SK-N-MC (cell line): Measurements from ENCODE around the gene PLA2G4D.

Experiments used
- EZH2 ChIP-seq: fragments of 200-600 bp; sonication (generic); IDR thresholded peaks from one replicate; pipeline ENCODE4 v1.6.1; 2017; ENCODE audit warnings: antibody characterized with exemption
- FOXP2 ChIP-seq: optimal IDR thresholded peaks from 2 replicates; pipeline ENCODE3; 2011; ENCODE audit warnings: mild to moderate bottlenecking, moderate library complexity; ENCODE audit not compliant: insufficient read depth; ENCODE audit errors: extremely low read length, control extremely low read depth
- POLR2AphosphoS5 ChIP-seq: IDR thresholded peaks from 2 replicates; pipeline ENCODE4 v1.6.1; 2012; ENCODE audit warnings: mild to moderate bottlenecking, low read depth, low read length, borderline replicate concordance

DNA sequence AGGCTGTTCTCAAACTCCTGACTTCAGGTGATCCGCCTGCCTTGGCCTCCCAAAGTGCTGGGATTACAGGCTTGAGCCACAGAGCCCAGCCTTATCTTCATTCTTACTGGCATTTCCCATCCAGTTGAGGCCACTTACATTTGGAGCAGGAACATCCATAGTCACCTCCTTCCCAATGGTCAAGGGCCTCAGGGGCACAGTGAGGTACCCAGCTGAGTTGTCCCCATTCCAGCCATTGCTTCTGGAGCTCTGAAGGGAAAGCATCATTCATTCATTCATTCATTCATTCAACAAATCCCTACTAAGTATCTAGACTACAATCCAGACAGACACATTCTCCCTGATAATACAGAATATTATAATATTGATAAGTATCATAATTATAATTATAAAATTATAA, 12.2 kb downstream of the PLA2G4D start:
- TF ChIP-seq EZH2, result no peak
- no peak for TF ChIP-seq POLR2AphosphoS5
- no peak for TF ChIP-seq FOXP2
